Left ventricle myocardium inferior (tissue), 1 donor: ENCODE data around the gene PKD1L1. TPM values are rescaled to one million over a fixed set of nuclear protein-coding genes. Genes with fewer than 3 reads are reported as not detected.
"Not testable (repeated sequence)": the region's sequence is repeated elsewhere in the genome, so short reads cannot be mapped to it uniquely, and the experiment has no call there.

Experiments used
- DNase-seq: peaks from one replicate; pipeline ENCODE4 v3.0.0-alpha.2; 2020
- H3K27ac ChIP-seq: fragments of 200-600 bp; replicated peaks from 2 replicates; pipeline ENCODE4 v1.8.0; 2021
- H3K27me3 ChIP-seq: fragments of 200-600 bp; 2 replicates; pipeline ENCODE4 v1.8.0; 2021; ENCODE audit warnings: low read depth
- H3K36me3 ChIP-seq: fragments of 200-600 bp; 2 replicates; pipeline ENCODE4 v1.8.0; 2021
- H3K4me1 ChIP-seq: fragments of 200-600 bp; 2 replicates; pipeline ENCODE4 v1.8.0; 2021
- H3K4me3 ChIP-seq: fragments of 200-600 bp; 2 replicates; pipeline ENCODE4 v1.8.0; 2021; ENCODE audit warnings: mild to moderate bottlenecking, moderate library complexity
- H3K9me3 ChIP-seq: fragments of 200-600 bp; replicated peaks from 2 replicates; pipeline ENCODE4 v1.8.0; 2021
- CTCF ChIP-seq: fragments of 200-600 bp; IDR thresholded peaks from 2 replicates; pipeline ENCODE4 v1.8.0; 2021; ENCODE audit warnings: antibody characterized with exemption, mild to moderate bottlenecking, borderline replicate concordance
- intact Hi-C: fragments of 100-400 bp; cut with micrococcal nuclease; formaldehyde crosslinking; loops from one replicate; pipeline ENCODE4 v1.11.0; 2022
- total RNA-seq: library from RNA; stranded (reverse); fragmentation: NEBNext Ultra II Directional; extraction: Animal tissue kit (Norgen Biotek cat#: 25700); gene quantifications from one replicate; pipeline ENCODE4 v1.2.1, GENCODE V29; 2021
- donor health status: DM: no; HTN: yes; CAD: no; lungs with severe emphysema.

PKD1L1 gene
- total RNA-seq, 1 donor from 2014 or later = 1.5 TPM

- Histone ChIP-seq H3K9me3 (no peaks in the 10 kb centered on the region), H3K36me3 (no peaks in the 10 kb centered on the region), H3K4me1 (peaks cover 13% of the 10 kb centered on the region), H3K27ac (no peak overlapping the region), H3K4me3 (no peak overlapping the region), H3K27me3 (no peaks in the 10 kb centered on the region)
- intact Hi-C loops = no loop called here
- TF ChIP-seq CTCF = no peak
- DNase-seq = no peak
Observed at GRCh38 chr7:47803025-47803424, 145.2 kb downstream of the PKD1L1 start.

- no peaks in the 10 kb centered on the region for H3K27me3 ChIP-seq
- no peaks in the 10 kb centered on the region for H3K9me3 ChIP-seq
- DNase-seq = no peak
- no peak for TF ChIP-seq CTCF
- peaks cover 6% of the 10 kb centered on the region for H3K4me1 ChIP-seq
- H3K4me3 ChIP-seq = no peak overlapping the region
- intact Hi-C loops = no loop called here
- no peak overlapping the region for H3K27ac ChIP-seq
- H3K36me3 ChIP-seq = no peaks in the 10 kb centered on the region
Observed at GRCh38 chr7:47801423-47801822, 146.8 kb downstream of the PKD1L1 start.

- Histone ChIP-seq H3K27me3 (no peaks in the 10 kb centered on the region), H3K36me3 (no peaks in the 10 kb centered on the region), H3K27ac (no peak overlapping the region), H3K4me1 (no peaks in the 10 kb centered on the region), H3K9me3 (no peaks in the 10 kb centered on the region), H3K4me3 (no peak overlapping the region)
- TF ChIP-seq CTCF = no peak
- no peak for DNase-seq
- intact Hi-C loops = loop anchor here (10.0 kb wide), 1 partner anchor 355 kb away; no protein-coding TSS in a partner anchor
Observed at GRCh38 chr7:47799524-47799923, 148.7 kb downstream of the PKD1L1 start.

- no peak for TF ChIP-seq CTCF
- H3K4me3 ChIP-seq = no peak overlapping the region
- H3K4me1 ChIP-seq = no peaks in the 10 kb centered on the region
- H3K36me3 ChIP-seq = no peaks in the 10 kb centered on the region
- intact Hi-C loops = loop anchor here (10.0 kb wide), 1 partner anchor 352 kb away; no protein-coding TSS in a partner anchor
- no peak for DNase-seq
- H3K27ac ChIP-seq = no peak overlapping the region
- H3K9me3 ChIP-seq = no peaks in the 10 kb centered on the region
- H3K27me3 ChIP-seq = no peaks in the 10 kb centered on the region
Observed at GRCh38 chr7:47796347-47796746, 151.9 kb downstream of the PKD1L1 start.

- Histone ChIP-seq H3K4me1 (no peaks in the 10 kb centered on the region), H3K4me3 (no peak overlapping the region), H3K27ac (no peak overlapping the region), H3K36me3 (no peaks in the 10 kb centered on the region), H3K9me3 (no peaks in the 10 kb centered on the region), H3K27me3 (no peaks in the 10 kb centered on the region)
- DNase-seq = no peak
- no peak for TF ChIP-seq CTCF
- intact Hi-C loops = loop anchor here (10.0 kb wide), 1 partner anchor 351 kb away; no protein-coding TSS in a partner anchor
Observed at GRCh38 chr7:47795631-47796030, 152.6 kb downstream of the PKD1L1 start.

GRCh38 chr7:47795126-47795525 lies 153.1 kb downstream of the PKD1L1 start:
- H3K4me3 ChIP-seq, H3K36me3 ChIP-seq, DNase-seq, H3K27me3 ChIP-seq, H3K4me1 ChIP-seq, H3K27ac ChIP-seq, H3K9me3 ChIP-seq: not testable (repeated sequence)
- intact Hi-C loops = loop anchor here (10.0 kb wide), 1 partner anchor 350 kb away; no protein-coding TSS in a partner anchor
